ENCODE data around the gene PRR18.

The PRR18 gene

DNA sequence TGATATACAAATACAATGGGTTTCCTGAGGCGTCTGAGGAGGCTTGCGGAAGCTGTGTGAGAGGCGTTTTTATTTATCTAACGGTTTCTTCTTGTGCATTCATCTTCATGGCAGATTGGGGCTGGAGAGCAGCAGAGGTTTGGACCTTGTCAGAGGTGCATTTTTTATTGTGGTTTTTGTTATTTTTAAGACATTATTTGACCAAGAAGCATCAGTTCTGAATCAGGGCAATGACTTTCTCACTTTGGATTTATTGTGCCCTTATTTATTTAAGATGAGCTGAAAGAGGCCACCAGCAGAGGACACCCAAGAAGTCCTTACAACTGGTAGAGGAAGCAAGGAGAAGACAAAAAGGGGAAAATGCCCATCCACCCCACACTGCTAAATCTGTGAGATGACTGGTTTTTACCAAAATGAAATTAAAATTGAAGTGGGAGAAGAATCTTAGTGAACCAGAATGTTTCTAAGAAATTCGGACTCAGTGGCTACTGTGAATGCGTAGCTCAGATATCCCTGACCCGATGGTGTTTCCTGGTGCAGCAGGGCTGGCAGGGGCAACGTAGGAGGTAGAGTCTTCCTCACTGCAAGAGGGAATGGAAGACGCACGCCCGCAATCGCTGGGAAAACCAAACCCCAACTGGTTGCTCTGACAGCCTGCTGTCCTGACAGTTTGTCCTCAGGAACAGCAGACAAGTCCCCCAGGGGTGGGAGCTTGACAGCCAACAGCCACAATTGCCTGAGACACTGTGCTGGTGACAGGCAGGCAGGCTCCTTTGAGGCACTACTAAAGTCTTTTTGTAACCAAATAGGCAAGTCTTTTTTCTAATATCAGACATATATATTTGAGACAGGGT lies 14.2 kb downstream of the PRR18 start:
- Histone ChIP-seq H2BK120ac (ENCODE audit: insufficient read depth, low read length, poor library complexity) (no peak overlapping the region), H3K4me1 (ENCODE audit: control insufficient read depth in 1 of 2, insufficient read depth in 2 of 2, low read length in 2 of 2) (no peaks in the 10 kb centered on the region), H3K27me3 (ENCODE audit: insufficient read depth, low read length) (no peaks in the 10 kb centered on the region), H3K23ac (ENCODE audit: low read length) (no peak overlapping the region), H3K4me2 (ENCODE audit: low read length) (no peak overlapping the region), H3K9me3 (ENCODE audit: insufficient read depth, low read depth, low read length) (peaks cover 4% of the 10 kb centered on the region), H3K9ac (ENCODE audit: low read length) (no peak overlapping the region), H3K36me3 (ENCODE audit: control insufficient read depth in 1 of 2, insufficient read depth in 2 of 2, low read length in 2 of 2) (no peaks in the 10 kb centered on the region), H4K8ac (ENCODE audit: low read depth, low read length) (no peak overlapping the region), H2AK5ac (ENCODE audit: low read length) (no peak overlapping the region), H3K79me1 (ENCODE audit: low read length) (no peaks in the 10 kb centered on the region), H2BK12ac (ENCODE audit: low read length) (no peak overlapping the region), H4K91ac (ENCODE audit: low read depth, low read length) (no peak overlapping the region), H2BK5ac (ENCODE audit: low read depth, low read length, poor library complexity) (no peak overlapping the region), H3K79me2 (ENCODE audit: control insufficient read depth, insufficient read depth, low read length, poor library complexity) (no peaks in the 10 kb centered on the region), H2AFZ (ENCODE audit: insufficient read depth, low read length, poor library complexity) (no peak overlapping the region), H3K4ac (ENCODE audit: low read depth, low read length) (no peak overlapping the region), H4K12ac (ENCODE audit: low read depth, low read length) (no peak overlapping the region), H3K27ac (ENCODE audit: low read depth, low read length) (no peak overlapping the region), H3K18ac (ENCODE audit: low read length) (no peak overlapping the region), H3K4me3 (ENCODE audit: low read depth, low read length) (no peak overlapping the region), H3K14ac (ENCODE audit: low read length) (no peak overlapping the region)
- DNase-seq, result no peak
- WGBS (ENCODE audit: extremely low coverage, insufficient coverage, insufficient read length), result no CpG with 5 or more reads among the region's 12 CpGs

DNA sequence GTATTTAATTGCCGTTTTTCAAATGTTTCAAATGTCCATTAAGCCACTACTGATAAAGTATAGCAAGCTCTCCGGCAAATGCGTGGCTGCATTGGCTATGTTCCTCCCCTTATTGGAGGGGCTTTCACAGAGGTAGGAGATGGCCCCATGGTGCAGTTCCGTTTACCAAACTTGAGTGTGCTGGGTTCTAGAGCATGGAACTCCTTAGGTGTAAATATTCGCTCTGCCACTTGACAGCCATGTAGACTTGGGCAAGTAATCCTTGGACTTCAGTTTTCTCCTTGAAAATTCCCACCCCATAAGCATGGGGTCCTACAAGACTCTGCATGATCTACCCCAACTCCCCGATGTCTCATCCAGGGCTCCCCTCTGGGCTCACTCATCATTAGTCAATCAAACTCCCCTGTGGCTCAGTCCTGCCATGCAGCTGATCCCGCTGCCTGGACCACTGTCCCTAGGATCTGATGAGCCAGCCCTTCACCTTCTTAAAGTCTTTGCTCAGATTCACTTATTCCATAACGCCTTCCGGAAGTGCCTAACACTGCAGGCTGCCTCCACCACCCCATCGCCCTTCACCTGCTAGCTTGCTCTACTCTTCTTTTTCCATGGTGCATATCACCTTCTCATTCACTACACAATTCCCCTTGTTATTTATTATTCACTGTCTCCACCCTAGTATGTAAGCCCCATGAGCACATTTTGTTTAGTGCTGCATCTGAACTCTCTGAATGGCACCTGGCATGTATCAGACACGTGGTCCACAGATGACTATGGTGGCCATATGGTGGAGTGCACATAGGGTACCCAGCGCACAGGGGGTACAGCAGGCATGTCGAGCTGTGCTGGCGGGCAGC lies 18.8 kb downstream of the PRR18 start:
- Histone ChIP-seq H3K4me1 (ENCODE audit: control insufficient read depth in 1 of 2, insufficient read depth in 2 of 2, low read length in 2 of 2) (no peaks in the 10 kb centered on the region), H2BK5ac (ENCODE audit: low read depth, low read length, poor library complexity) (no peak overlapping the region), H3K14ac (ENCODE audit: low read length) (no peak overlapping the region), H2AFZ (ENCODE audit: insufficient read depth, low read length, poor library complexity) (no peak overlapping the region), H3K79me1 (ENCODE audit: low read length) (no peaks in the 10 kb centered on the region), H4K12ac (ENCODE audit: low read depth, low read length) (no peak overlapping the region), H2AK5ac (ENCODE audit: low read length) (no peak overlapping the region), H2BK12ac (ENCODE audit: low read length) (no peak overlapping the region), H3K9ac (ENCODE audit: low read length) (no peak overlapping the region), H3K27me3 (ENCODE audit: insufficient read depth, low read length) (no peaks in the 10 kb centered on the region), H3K18ac (ENCODE audit: low read length) (no peak overlapping the region), H3K4me2 (ENCODE audit: low read length) (no peak overlapping the region), H3K9me3 (ENCODE audit: insufficient read depth, low read depth, low read length) (no peaks in the 10 kb centered on the region), H3K27ac (ENCODE audit: low read depth, low read length) (no peak overlapping the region), H3K23ac (ENCODE audit: low read length) (no peak overlapping the region), H3K36me3 (ENCODE audit: control insufficient read depth in 1 of 2, insufficient read depth in 2 of 2, low read length in 2 of 2) (no peaks in the 10 kb centered on the region), H3K79me2 (ENCODE audit: control insufficient read depth, insufficient read depth, low read length, poor library complexity) (no peaks in the 10 kb centered on the region), H3K4ac (ENCODE audit: low read depth, low read length) (no peak overlapping the region), H2BK120ac (ENCODE audit: insufficient read depth, low read length, poor library complexity) (no peak overlapping the region), H4K8ac (ENCODE audit: low read depth, low read length) (no peak overlapping the region), H3K4me3 (ENCODE audit: low read depth, low read length) (no peak overlapping the region), H4K91ac (ENCODE audit: low read depth, low read length) (no peak overlapping the region)
- no CpG with 5 or more reads among the region's 14 CpGs for WGBS (ENCODE audit: extremely low coverage, insufficient coverage, insufficient read length)
- DNase-seq, result no peak

DNA sequence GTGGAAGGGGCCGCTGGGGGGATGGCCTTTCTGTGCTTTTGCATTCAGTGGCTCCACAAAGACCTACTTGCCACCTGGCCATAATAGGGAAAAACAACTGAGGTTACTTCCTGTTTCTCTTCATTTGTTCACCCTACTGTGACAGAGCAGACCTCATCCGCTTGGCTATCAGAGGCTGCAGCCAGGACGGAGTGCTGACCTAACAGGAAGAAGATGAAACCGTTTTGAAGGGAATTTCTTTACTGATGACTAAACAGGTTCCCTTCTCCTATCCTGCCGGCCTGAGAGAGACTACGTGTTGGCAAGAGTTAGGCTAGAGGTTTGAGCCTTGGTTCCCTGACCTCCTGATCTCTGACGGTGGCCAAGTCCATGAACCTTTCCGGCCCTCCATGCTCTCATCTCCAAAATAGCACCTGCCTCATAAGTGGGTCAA lies 21.3 kb downstream of the PRR18 start:
- Histone ChIP-seq H3K4me3 (ENCODE audit: low read depth, low read length) (no peak overlapping the region), H3K9ac (ENCODE audit: low read length) (no peak overlapping the region), H3K9me3 (ENCODE audit: insufficient read depth, low read depth, low read length) (no peaks in the 10 kb centered on the region), H2BK12ac (ENCODE audit: low read length) (no peak overlapping the region), H4K91ac (ENCODE audit: low read depth, low read length) (no peak overlapping the region), H2AFZ (ENCODE audit: insufficient read depth, low read length, poor library complexity) (no peak overlapping the region), H3K4me2 (ENCODE audit: low read length) (no peak overlapping the region), H3K79me2 (ENCODE audit: control insufficient read depth, insufficient read depth, low read length, poor library complexity) (no peaks in the 10 kb centered on the region), H4K8ac (ENCODE audit: low read depth, low read length) (no peak overlapping the region), H3K27ac (ENCODE audit: low read depth, low read length) (no peak overlapping the region), H2BK5ac (ENCODE audit: low read depth, low read length, poor library complexity) (no peak overlapping the region), H3K36me3 (ENCODE audit: control insufficient read depth in 1 of 2, insufficient read depth in 2 of 2, low read length in 2 of 2) (no peaks in the 10 kb centered on the region), H3K18ac (ENCODE audit: low read length) (no peak overlapping the region), H2BK120ac (ENCODE audit: insufficient read depth, low read length, poor library complexity) (no peak overlapping the region), H3K23ac (ENCODE audit: low read length) (no peak overlapping the region), H3K79me1 (ENCODE audit: low read length) (no peaks in the 10 kb centered on the region), H2AK5ac (ENCODE audit: low read length) (no peak overlapping the region), H4K12ac (ENCODE audit: low read depth, low read length) (no peak overlapping the region), H3K4me1 (ENCODE audit: control insufficient read depth in 1 of 2, insufficient read depth in 2 of 2, low read length in 2 of 2) (no peaks in the 10 kb centered on the region), H3K14ac (ENCODE audit: low read length) (no peak overlapping the region), H3K27me3 (ENCODE audit: insufficient read depth, low read length) (no peaks in the 10 kb centered on the region), H3K4ac (ENCODE audit: low read depth, low read length) (no peak overlapping the region)
- peak in 1 of 2 donors; percentile 28 for DNase-seq
- WGBS (ENCODE audit: extremely low coverage, insufficient coverage, insufficient read length), result no CpG with 5 or more reads among the region's 8 CpGs

DNA sequence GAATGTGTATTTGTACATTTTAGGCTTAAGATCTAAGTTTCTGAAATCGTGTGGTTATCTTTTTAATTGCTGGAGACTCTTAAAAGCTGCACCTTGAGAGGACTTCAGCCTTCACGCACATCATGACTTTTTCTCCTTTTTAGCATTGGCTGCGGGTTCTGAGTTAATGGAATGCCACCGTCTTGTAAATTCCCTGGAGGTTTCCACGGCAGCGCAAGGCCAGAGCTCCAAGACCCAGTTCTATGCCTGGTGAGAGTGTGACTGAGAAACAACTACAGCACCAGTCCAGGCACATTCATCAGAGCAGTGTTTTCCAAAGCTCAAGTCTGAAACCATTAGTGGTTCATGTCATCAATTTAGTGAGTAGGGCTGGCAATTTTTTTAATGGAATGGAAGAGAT lies 23.0 kb downstream of the PRR18 start:
- Histone ChIP-seq H2BK5ac (ENCODE audit: low read depth, low read length, poor library complexity) (no peak overlapping the region), H3K9ac (ENCODE audit: low read length) (no peak overlapping the region), H3K27ac (ENCODE audit: low read depth, low read length) (no peak overlapping the region), H2AFZ (ENCODE audit: insufficient read depth, low read length, poor library complexity) (no peak overlapping the region), H4K8ac (ENCODE audit: low read depth, low read length) (no peak overlapping the region), H3K23ac (ENCODE audit: low read length) (no peak overlapping the region), H4K91ac (ENCODE audit: low read depth, low read length) (no peak overlapping the region), H3K9me3 (ENCODE audit: insufficient read depth, low read depth, low read length) (no peaks in the 10 kb centered on the region), H2BK120ac (ENCODE audit: insufficient read depth, low read length, poor library complexity) (no peak overlapping the region), H4K12ac (ENCODE audit: low read depth, low read length) (no peak overlapping the region), H2BK12ac (ENCODE audit: low read length) (no peak overlapping the region), H3K4me3 (ENCODE audit: low read depth, low read length) (no peak overlapping the region), H3K4ac (ENCODE audit: low read depth, low read length) (no peak overlapping the region), H3K14ac (ENCODE audit: low read length) (no peak overlapping the region), H3K79me1 (ENCODE audit: low read length) (no peaks in the 10 kb centered on the region), H3K4me2 (ENCODE audit: low read length) (no peak overlapping the region), H3K4me1 (ENCODE audit: control insufficient read depth in 1 of 2, insufficient read depth in 2 of 2, low read length in 2 of 2) (no peaks in the 10 kb centered on the region), H3K36me3 (ENCODE audit: control insufficient read depth in 1 of 2, insufficient read depth in 2 of 2, low read length in 2 of 2) (no peaks in the 10 kb centered on the region), H2AK5ac (ENCODE audit: low read length) (no peak overlapping the region), H3K27me3 (ENCODE audit: insufficient read depth, low read length) (no peaks in the 10 kb centered on the region), H3K18ac (ENCODE audit: low read length) (no peak overlapping the region), H3K79me2 (ENCODE audit: control insufficient read depth, insufficient read depth, low read length, poor library complexity) (no peaks in the 10 kb centered on the region)
- no CpG with 5 or more reads among the region's 6 CpGs for WGBS (ENCODE audit: extremely low coverage, insufficient coverage, insufficient read length)
- no peak for DNase-seq

Data from trophoblast cell (in vitro differentiated cells and primary cell).